ENCODE data around the gene TANC1.

DNA sequence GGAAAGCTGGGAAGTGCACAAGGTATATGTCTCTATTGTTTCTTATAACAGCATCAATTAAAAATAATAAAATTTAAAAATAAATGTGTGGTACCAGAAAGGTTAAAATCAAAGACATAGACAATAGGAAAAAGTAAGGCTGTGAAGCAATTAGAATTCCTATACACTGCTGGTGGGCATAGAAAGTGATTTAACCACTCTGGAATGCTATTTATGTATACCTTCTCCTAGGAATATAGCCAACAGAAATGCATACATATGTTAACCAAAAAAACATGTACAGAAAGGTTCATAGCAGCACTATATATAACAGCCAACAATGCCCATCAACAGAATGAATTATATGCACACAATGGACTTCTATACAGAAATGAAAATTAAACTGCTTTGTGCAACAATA, 275.1 kb downstream of the TANC1 start:
- TF ChIP-seq, protein P1, sequence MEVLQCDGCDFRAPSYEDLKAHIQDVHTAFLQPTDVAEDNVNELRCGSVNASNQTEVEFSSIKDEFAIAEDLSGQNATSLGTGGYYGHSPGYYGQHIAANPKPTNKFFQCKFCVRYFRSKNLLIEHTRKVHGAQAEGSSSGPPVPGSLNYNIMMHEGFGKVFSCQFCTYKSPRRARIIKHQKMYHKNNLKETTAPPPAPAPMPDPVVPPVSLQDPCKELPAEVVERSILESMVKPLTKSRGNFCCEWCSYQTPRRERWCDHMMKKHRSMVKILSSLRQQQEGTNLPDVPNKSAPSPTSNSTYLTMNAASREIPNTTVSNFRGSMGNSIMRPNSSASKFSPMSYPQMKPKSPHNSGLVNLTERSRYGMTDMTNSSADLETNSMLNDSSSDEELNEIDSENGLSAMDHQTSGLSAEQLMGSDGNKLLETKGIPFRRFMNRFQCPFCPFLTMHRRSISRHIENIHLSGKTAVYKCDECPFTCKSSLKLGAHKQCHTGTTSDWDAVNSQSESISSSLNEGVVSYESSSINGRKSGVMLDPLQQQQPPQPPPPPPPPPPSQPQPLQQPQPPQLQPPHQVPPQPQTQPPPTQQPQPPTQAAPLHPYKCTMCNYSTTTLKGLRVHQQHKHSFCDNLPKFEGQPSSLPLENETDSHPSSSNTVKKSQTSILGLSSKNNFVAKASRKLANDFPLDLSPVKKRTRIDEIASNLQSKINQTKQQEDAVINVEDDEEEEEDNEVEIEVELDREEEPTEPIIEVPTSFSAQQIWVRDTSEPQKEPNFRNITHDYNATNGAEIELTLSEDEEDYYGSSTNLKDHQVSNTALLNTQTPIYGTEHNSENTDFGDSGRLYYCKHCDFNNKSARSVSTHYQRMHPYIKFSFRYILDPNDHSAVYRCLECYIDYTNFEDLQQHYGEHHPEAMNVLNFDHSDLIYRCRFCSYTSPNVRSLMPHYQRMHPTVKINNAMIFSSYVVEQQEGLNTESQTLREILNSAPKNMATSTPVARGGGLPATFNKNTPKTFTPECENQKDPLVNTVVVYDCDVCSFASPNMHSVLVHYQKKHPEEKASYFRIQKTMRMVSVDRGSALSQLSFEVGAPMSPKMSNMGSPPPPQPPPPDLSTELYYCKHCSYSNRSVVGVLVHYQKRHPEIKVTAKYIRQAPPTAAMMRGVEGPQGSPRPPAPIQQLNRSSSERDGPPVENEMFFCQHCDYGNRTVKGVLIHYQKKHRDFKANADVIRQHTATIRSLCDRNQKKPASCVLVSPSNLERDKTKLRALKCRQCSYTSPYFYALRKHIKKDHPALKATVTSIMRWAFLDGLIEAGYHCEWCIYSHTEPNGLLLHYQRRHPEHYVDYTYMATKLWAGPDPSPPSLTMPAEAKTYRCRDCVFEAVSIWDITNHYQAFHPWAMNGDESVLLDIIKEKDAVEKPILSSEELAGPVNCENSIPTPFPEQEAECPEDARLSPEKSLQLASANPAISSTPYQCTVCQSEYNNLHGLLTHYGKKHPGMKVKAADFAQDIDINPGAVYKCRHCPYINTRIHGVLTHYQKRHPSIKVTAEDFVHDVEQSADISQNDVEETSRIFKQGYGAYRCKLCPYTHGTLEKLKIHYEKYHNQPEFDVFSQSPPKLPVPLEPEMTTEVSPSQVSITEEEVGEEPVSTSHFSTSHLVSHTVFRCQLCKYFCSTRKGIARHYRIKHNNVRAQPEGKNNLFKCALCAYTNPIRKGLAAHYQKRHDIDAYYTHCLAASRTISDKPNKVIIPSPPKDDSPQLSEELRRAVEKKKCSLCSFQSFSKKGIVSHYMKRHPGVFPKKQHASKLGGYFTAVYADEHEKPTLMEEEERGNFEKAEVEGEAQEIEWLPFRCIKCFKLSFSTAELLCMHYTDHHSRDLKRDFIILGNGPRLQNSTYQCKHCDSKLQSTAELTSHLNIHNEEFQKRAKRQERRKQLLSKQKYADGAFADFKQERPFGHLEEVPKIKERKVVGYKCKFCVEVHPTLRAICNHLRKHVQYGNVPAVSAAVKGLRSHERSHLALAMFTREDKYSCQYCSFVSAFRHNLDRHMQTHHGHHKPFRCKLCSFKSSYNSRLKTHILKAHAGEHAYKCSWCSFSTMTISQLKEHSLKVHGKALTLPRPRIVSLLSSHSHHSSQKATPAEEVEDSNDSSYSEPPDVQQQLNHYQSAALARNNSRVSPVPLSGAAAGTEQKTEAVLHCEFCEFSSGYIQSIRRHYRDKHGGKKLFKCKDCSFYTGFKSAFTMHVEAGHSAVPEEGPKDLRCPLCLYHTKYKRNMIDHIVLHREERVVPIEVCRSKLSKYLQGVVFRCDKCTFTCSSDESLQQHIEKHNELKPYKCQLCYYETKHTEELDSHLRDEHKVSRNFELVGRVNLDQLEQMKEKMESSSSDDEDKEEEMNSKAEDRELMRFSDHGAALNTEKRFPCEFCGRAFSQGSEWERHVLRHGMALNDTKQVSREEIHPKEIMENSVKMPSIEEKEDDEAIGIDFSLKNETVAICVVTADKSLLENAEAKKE (CRISPR knock-in tag; IDR thresholded peaks at IDR 0.05): no peak
- TF ChIP-seq, protein P2, sequence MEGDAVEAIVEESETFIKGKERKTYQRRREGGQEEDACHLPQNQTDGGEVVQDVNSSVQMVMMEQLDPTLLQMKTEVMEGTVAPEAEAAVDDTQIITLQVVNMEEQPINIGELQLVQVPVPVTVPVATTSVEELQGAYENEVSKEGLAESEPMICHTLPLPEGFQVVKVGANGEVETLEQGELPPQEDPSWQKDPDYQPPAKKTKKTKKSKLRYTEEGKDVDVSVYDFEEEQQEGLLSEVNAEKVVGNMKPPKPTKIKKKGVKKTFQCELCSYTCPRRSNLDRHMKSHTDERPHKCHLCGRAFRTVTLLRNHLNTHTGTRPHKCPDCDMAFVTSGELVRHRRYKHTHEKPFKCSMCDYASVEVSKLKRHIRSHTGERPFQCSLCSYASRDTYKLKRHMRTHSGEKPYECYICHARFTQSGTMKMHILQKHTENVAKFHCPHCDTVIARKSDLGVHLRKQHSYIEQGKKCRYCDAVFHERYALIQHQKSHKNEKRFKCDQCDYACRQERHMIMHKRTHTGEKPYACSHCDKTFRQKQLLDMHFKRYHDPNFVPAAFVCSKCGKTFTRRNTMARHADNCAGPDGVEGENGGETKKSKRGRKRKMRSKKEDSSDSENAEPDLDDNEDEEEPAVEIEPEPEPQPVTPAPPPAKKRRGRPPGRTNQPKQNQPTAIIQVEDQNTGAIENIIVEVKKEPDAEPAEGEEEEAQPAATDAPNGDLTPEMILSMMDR (conservative IDR thresholded peaks at IDR 0.05; ENCODE audit: low read depth in 2 of 2): no peak
- TF ChIP-seq ZNF331 (CRISPR knock-in tag; IDR thresholded peaks at IDR 0.05; ENCODE audit: low read depth): no peak
- TF ChIP-seq, protein P3, sequence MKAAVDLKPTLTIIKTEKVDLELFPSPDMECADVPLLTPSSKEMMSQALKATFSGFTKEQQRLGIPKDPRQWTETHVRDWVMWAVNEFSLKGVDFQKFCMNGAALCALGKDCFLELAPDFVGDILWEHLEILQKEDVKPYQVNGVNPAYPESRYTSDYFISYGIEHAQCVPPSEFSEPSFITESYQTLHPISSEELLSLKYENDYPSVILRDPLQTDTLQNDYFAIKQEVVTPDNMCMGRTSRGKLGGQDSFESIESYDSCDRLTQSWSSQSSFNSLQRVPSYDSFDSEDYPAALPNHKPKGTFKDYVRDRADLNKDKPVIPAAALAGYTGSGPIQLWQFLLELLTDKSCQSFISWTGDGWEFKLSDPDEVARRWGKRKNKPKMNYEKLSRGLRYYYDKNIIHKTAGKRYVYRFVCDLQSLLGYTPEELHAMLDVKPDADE (IDR thresholded peaks at IDR 0.05): no peak
- TF ChIP-seq CREB1 (CRISPR knock-in tag; IDR thresholded peaks at IDR 0.05; ENCODE audit: low read depth): no peak
- TF ChIP-seq EZH2 (IDR thresholded peaks at IDR 0.05; ENCODE audit: low read depth, unreplicated experiment): no peak
- no peak for TF ChIP-seq ZNF114 (CRISPR knock-in tag; IDR thresholded peaks at IDR 0.05)
- no peak for TF ChIP-seq JUNB (IDR thresholded peaks at IDR 0.05; ENCODE audit: unreplicated experiment)
- TF ChIP-seq POLR2AphosphoS5 (IDR thresholded peaks at IDR 0.05; ENCODE audit: low read depth): no peak
- no peak for TF ChIP-seq EZH2phosphoT487 (IDR thresholded peaks at IDR 0.05; ENCODE audit: unreplicated experiment)
- TF ChIP-seq, protein P4, sequence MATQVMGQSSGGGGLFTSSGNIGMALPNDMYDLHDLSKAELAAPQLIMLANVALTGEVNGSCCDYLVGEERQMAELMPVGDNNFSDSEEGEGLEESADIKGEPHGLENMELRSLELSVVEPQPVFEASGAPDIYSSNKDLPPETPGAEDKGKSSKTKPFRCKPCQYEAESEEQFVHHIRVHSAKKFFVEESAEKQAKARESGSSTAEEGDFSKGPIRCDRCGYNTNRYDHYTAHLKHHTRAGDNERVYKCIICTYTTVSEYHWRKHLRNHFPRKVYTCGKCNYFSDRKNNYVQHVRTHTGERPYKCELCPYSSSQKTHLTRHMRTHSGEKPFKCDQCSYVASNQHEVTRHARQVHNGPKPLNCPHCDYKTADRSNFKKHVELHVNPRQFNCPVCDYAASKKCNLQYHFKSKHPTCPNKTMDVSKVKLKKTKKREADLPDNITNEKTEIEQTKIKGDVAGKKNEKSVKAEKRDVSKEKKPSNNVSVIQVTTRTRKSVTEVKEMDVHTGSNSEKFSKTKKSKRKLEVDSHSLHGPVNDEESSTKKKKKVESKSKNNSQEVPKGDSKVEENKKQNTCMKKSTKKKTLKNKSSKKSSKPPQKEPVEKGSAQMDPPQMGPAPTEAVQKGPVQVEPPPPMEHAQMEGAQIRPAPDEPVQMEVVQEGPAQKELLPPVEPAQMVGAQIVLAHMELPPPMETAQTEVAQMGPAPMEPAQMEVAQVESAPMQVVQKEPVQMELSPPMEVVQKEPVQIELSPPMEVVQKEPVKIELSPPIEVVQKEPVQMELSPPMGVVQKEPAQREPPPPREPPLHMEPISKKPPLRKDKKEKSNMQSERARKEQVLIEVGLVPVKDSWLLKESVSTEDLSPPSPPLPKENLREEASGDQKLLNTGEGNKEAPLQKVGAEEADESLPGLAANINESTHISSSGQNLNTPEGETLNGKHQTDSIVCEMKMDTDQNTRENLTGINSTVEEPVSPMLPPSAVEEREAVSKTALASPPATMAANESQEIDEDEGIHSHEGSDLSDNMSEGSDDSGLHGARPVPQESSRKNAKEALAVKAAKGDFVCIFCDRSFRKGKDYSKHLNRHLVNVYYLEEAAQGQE (IDR thresholded peaks at IDR 0.05; ENCODE audit: unreplicated experiment): no peak
- TF ChIP-seq STAT1 (IDR thresholded peaks at IDR 0.05; ENCODE audit: unreplicated experiment): no peak
